K562 (cell line): ENCODE measurements around the gene MRPS6. TPM values are rescaled to one million over a fixed set of nuclear protein-coding genes. Genes with fewer than 3 reads are reported as not detected.

ENCODE experiments used
- BCLAF1 ChIP-seq, 2 experiments: fragments of 450-650 bp in 1 of 2; IDR thresholded peaks; 2 replicates each; pipeline ENCODE4 v1.6.1; 2011 to 2017; ENCODE audit warnings: low read depth in 2 of 2, antibody characterized with exemption in 1 of 2, borderline replicate concordance in 1 of 2, low read length in 1 of 2, mild to moderate bottlenecking in 1 of 2, mixed read lengths in 1 of 2; ENCODE audit not compliant: control insufficient read depth in 1 of 2
- E2F4 ChIP-seq: sonication (generic); formaldehyde crosslinking; IDR thresholded peaks from 2 replicates; pipeline ENCODE4 v1.8.0; 2022; ENCODE audit warnings: mild to moderate bottlenecking, low read depth, missing genetic modification reagents
- MBD2 ChIP-seq: sonication (generic); IDR thresholded peaks from 2 replicates; pipeline ENCODE4 v1.6.1; 2016; ENCODE audit warnings: low read depth, borderline replicate concordance
- NFYB ChIP-seq: IDR thresholded peaks from 2 replicates; pipeline ENCODE4 v1.6.1; 2011; ENCODE audit warnings: mild to moderate bottlenecking, moderate library complexity; ENCODE audit not compliant: insufficient read length; ENCODE audit errors: extremely low read depth
- PKNOX1 ChIP-seq: fragments of 450-650 bp; IDR thresholded peaks from 2 replicates; pipeline ENCODE4 v1.6.1; 2016
- SIN3A ChIP-seq, 2 experiments: fragments of 150-350 bp in 1 of 2; IDR thresholded peaks; 2 replicates each; pipeline ENCODE4 v1.6.1; 2011 to 2016; ENCODE audit warnings: borderline replicate concordance in 2 of 2, low read depth in 2 of 2, low read length in 2 of 2, mild to moderate bottlenecking in 2 of 2, moderate library complexity in 2 of 2; ENCODE audit not compliant: control insufficient read depth in 1 of 2
- SMC3 ChIP-seq: conservative IDR thresholded peaks from 2 replicates; pipeline ENCODE4 v1.6.1; 2011; ENCODE audit warnings: low read depth, low read length, improper control_type of control experiment; ENCODE audit not compliant: insufficient read depth
- SPI1 ChIP-seq: IDR thresholded peaks from 2 replicates; pipeline ENCODE4 v1.6.1; 2011; ENCODE audit warnings: low read depth, low read length, control low read depth, borderline replicate concordance
- TAF7 ChIP-seq: fragments of 450-650 bp; IDR thresholded peaks from 2 replicates; pipeline ENCODE4 v1.6.1; 2016; ENCODE audit warnings: missing genetic modification characterization, missing compliant biosample characterization
- TBP ChIP-seq: optimal IDR thresholded peaks from 2 replicates; pipeline ENCODE3; 2011; ENCODE audit warnings: low read depth, low read length, improper control_type of control experiment
- ZNF282 ChIP-seq: sonication (generic); formaldehyde crosslinking; IDR thresholded peaks from 2 replicates; pipeline ENCODE4 v1.8.1; 2023; ENCODE audit warnings: missing genetic modification reagents
- polyA plus RNA-seq, 8 experiments: library from polyadenylated mRNA; depleted of rRNA in 4 of 8; stranded (reverse) in 5 of 8; unstranded in 3 of 8; fragments of >200 nt; fragmentation: Nextera tagmentation in 2 of 8; fragmentation: Illumina TruSeq in 1 of 8; extraction: Ambion mirVana in 2 of 8; extraction: Trizol in 1 of 8; gene quantifications; 2 replicates each; pipeline versions ENCODE4 v1.2.1 to v1.2.3, GENCODE V29; 2011 to 2014; ENCODE audit warnings: inconsistent platforms in 1 of 8, missing spikeins in 1 of 8
- total RNA-seq, 7 experiments: library from RNA; depleted of rRNA in 6 of 7; stranded (reverse); fragments of >200 nt in 6 of 7; fragmentation: Illumina TruSeq in 2 of 7; extraction: Trizol in 2 of 7; gene quantifications; 2 replicates each; pipeline versions ENCODE4 v1.2.1 to v1.2.3, GENCODE V29; 2011 to 2021; ENCODE audit warnings: low replicate concordance in 1 of 7
- TF ChIP-seq, protein P1 (sequence below): fragments of 150-350 bp; IDR thresholded peaks from 2 replicates; pipeline ENCODE4 v1.6.1; 2014; ENCODE audit warnings: low read depth, mild to moderate bottlenecking, low read length, borderline replicate concordance
- TF ChIP-seq, protein P2 (sequence below): fragments of 250-450 bp; sonication (Bioruptor Pico); IDR thresholded peaks from 2 replicates; pipeline ENCODE4 v1.4.0; 2020; ENCODE audit warnings: mild to moderate bottlenecking, moderate library complexity

Gene MRPS6
- total and polyA plus RNA-seq, 9 of the 15 experiments (the other 6 are each of a cell fraction or from before 2014, with no cell fraction given), result 26.1 to 72.0 (median 39.3) TPM

DNA sequence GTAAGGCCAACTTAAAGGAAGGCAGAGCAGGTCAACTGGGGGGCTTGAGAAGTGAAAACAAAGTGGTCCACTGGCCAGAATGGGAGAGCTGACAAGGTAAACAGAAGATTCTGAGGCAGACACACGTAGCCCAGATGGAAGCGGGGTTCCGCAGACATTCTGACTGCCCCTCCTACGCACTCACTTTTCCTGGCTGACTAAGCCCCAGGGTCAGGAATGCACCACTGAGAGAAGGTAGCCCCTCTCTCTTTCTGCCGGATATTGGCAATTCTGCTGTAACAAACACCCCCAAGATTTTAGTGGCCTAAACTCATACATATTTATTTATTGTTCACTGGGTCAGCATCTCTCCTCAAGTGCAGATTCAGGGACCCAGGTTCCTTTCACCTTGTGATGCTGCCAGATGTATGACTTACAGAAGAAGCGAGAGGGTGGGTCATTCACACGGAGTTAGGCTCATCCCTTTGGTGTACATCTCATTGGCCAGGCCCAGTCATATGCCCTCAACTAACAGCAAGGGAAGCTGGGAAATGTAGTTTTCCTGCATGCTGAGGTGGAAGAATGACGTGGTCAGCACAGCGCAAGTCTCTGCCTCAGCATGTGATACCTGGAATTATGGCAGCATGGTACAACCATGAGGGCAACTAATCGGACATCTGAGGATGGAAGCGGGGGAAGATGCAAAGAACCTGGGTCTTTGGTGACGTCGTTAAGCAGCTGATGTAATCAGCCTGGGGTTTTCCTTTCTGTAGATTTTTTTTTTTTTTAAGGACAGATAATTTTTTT is 43.4 kb upstream of the MRPS6 start (continued):
- TF ChIP-seq, protein P1, sequence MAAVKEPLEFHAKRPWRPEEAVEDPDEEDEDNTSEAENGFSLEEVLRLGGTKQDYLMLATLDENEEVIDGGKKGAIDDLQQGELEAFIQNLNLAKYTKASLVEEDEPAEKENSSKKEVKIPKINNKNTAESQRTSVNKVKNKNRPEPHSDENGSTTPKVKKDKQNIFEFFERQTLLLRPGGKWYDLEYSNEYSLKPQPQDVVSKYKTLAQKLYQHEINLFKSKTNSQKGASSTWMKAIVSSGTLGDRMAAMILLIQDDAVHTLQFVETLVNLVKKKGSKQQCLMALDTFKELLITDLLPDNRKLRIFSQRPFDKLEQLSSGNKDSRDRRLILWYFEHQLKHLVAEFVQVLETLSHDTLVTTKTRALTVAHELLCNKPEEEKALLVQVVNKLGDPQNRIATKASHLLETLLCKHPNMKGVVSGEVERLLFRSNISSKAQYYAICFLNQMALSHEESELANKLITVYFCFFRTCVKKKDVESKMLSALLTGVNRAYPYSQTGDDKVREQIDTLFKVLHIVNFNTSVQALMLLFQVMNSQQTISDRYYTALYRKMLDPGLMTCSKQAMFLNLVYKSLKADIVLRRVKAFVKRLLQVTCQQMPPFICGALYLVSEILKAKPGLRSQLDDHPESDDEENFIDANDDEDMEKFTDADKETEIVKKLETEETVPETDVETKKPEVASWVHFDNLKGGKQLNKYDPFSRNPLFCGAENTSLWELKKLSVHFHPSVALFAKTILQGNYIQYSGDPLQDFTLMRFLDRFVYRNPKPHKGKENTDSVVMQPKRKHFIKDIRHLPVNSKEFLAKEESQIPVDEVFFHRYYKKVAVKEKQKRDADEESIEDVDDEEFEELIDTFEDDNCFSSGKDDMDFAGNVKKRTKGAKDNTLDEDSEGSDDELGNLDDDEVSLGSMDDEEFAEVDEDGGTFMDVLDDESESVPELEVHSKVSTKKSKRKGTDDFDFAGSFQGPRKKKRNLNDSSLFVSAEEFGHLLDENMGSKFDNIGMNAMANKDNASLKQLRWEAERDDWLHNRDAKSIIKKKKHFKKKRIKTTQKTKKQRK, result no peak
- no peak for TF ChIP-seq SMC3
- TF ChIP-seq BCLAF1 (IDR thresholded peaks at IDR 0.05; ENCODE audit: borderline replicate concordance in 1 of 2, control insufficient read depth in 1 of 2, low read depth in 2 of 2, low read length in 1 of 2), result no peak
- TF ChIP-seq, protein P2, sequence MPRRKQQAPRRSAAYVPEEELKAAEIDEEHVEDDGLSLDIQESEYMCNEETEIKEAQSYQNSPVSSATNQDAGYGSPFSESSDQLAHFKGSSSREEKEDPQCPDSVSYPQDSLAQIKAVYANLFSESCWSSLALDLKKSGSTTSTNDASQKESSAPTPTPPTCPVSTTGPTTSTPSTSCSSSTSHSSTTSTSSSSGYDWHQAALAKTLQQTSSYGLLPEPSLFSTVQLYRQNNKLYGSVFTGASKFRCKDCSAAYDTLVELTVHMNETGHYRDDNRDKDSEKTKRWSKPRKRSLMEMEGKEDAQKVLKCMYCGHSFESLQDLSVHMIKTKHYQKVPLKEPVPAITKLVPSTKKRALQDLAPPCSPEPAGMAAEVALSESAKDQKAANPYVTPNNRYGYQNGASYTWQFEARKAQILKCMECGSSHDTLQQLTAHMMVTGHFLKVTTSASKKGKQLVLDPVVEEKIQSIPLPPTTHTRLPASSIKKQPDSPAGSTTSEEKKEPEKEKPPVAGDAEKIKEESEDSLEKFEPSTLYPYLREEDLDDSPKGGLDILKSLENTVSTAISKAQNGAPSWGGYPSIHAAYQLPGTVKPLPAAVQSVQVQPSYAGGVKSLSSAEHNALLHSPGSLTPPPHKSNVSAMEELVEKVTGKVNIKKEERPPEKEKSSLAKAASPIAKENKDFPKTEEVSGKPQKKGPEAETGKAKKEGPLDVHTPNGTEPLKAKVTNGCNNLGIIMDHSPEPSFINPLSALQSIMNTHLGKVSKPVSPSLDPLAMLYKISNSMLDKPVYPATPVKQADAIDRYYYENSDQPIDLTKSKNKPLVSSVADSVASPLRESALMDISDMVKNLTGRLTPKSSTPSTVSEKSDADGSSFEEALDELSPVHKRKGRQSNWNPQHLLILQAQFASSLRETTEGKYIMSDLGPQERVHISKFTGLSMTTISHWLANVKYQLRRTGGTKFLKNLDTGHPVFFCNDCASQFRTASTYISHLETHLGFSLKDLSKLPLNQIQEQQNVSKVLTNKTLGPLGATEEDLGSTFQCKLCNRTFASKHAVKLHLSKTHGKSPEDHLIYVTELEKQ, result no peak
- peak; percentile 92 for TF ChIP-seq MBD2
- peak; percentile 29 for TF ChIP-seq TBP
- no peak for TF ChIP-seq ZNF282 (CRISPR knock-in tag)
- peak; percentile 87 for TF ChIP-seq NFYB
- no peak for TF ChIP-seq SPI1
- TF ChIP-seq PKNOX1, result peak; percentile 69
- no peak for TF ChIP-seq E2F4 (CRISPR knock-in tag)
- TF ChIP-seq TAF7 (tag), result no peak
- TF ChIP-seq SIN3A (IDR thresholded peaks at IDR 0.05; ENCODE audit: borderline replicate concordance in 2 of 2, control insufficient read depth in 1 of 2, low read depth in 2 of 2, low read length in 2 of 2), result no peak
